Measurements from ENCODE around the gene PRKCA. TPM values are rescaled to one million over a fixed set of nuclear protein-coding genes. Genes with fewer than 3 reads are reported as not detected.

PRKCA gene
- total and polyA plus RNA-seq, 2 experiments from 2014 or later: 6.4 to 35.4 TPM

GRCh38 chr17:66687570-66688284 lies 385.3 kb downstream of the PRKCA start:
- H3K27me3 ChIP-seq (ENCODE audit: insufficient read depth): no peaks in the 10 kb centered on the region
- no peak overlapping the region for H3K4me2 ChIP-seq
- no peaks in the 10 kb centered on the region for H4K20me1 ChIP-seq (replicated peaks; ENCODE audit: insufficient read depth)
- H3K79me2 ChIP-seq (replicated peaks; ENCODE audit: insufficient read depth): no peaks in the 10 kb centered on the region
- no peaks in the 10 kb centered on the region for H3K9me2 ChIP-seq (ENCODE audit: insufficient read depth)
- no peaks in the 10 kb centered on the region for H3K27me3 Mint-ChIP-seq (ENCODE audit: insufficient read depth, low read depth, poor library complexity)
- H3K27ac Mint-ChIP-seq: no peak overlapping the region
- H3K4me1 ChIP-seq (ENCODE audit: insufficient read depth): peaks cover 11% of the 10 kb centered on the region; the same call in 1 of the 2 replicates
- no peak overlapping the region for H3K4me3 Mint-ChIP-seq
- no peaks in the 10 kb centered on the region for H3F3A ChIP-seq (replicated peaks; ENCODE audit: low read depth)
- peaks cover 13% of the 10 kb centered on the region for H3K4me1 Mint-ChIP-seq
- H3K36me3 ChIP-seq (ENCODE audit: insufficient read depth): no peaks in the 10 kb centered on the region
- TF ChIP-seq ZNF114 (CRISPR knock-in tag; IDR thresholded peaks at IDR 0.05) (no peak), CREB1 (CRISPR knock-in tag; IDR thresholded peaks at IDR 0.05; ENCODE audit: low read depth) (no peak), EZH2 (IDR thresholded peaks at IDR 0.05; ENCODE audit: low read depth, unreplicated experiment) (no peak), NANOG (IDR thresholded peaks at IDR 0.05; ENCODE audit: borderline replicate concordance) (no peak), CTCF (conservative IDR thresholded peaks at IDR 0.05; ENCODE audit: low read depth in 2 of 2) (no peak)
- TF ChIP-seq, protein P1, sequence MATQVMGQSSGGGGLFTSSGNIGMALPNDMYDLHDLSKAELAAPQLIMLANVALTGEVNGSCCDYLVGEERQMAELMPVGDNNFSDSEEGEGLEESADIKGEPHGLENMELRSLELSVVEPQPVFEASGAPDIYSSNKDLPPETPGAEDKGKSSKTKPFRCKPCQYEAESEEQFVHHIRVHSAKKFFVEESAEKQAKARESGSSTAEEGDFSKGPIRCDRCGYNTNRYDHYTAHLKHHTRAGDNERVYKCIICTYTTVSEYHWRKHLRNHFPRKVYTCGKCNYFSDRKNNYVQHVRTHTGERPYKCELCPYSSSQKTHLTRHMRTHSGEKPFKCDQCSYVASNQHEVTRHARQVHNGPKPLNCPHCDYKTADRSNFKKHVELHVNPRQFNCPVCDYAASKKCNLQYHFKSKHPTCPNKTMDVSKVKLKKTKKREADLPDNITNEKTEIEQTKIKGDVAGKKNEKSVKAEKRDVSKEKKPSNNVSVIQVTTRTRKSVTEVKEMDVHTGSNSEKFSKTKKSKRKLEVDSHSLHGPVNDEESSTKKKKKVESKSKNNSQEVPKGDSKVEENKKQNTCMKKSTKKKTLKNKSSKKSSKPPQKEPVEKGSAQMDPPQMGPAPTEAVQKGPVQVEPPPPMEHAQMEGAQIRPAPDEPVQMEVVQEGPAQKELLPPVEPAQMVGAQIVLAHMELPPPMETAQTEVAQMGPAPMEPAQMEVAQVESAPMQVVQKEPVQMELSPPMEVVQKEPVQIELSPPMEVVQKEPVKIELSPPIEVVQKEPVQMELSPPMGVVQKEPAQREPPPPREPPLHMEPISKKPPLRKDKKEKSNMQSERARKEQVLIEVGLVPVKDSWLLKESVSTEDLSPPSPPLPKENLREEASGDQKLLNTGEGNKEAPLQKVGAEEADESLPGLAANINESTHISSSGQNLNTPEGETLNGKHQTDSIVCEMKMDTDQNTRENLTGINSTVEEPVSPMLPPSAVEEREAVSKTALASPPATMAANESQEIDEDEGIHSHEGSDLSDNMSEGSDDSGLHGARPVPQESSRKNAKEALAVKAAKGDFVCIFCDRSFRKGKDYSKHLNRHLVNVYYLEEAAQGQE (IDR thresholded peaks at IDR 0.05; ENCODE audit: unreplicated experiment): no peak
- TF ChIP-seq, protein P2, sequence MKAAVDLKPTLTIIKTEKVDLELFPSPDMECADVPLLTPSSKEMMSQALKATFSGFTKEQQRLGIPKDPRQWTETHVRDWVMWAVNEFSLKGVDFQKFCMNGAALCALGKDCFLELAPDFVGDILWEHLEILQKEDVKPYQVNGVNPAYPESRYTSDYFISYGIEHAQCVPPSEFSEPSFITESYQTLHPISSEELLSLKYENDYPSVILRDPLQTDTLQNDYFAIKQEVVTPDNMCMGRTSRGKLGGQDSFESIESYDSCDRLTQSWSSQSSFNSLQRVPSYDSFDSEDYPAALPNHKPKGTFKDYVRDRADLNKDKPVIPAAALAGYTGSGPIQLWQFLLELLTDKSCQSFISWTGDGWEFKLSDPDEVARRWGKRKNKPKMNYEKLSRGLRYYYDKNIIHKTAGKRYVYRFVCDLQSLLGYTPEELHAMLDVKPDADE (IDR thresholded peaks at IDR 0.05): no peak
- DNase-seq (ENCODE audit: low spot score): no peak
- no peak overlapping the region for H3K4me3 ChIP-seq
- no peak overlapping the region for H3K27ac ChIP-seq (ENCODE audit: low read depth)
- H3K36me3 Mint-ChIP-seq (ENCODE audit: low read depth): no peaks in the 10 kb centered on the region
- H2AFZ ChIP-seq: no peak overlapping the region
- no peaks in the 10 kb centered on the region for H3K9me3 Mint-ChIP-seq
- ATAC-seq: no peak

DNA sequence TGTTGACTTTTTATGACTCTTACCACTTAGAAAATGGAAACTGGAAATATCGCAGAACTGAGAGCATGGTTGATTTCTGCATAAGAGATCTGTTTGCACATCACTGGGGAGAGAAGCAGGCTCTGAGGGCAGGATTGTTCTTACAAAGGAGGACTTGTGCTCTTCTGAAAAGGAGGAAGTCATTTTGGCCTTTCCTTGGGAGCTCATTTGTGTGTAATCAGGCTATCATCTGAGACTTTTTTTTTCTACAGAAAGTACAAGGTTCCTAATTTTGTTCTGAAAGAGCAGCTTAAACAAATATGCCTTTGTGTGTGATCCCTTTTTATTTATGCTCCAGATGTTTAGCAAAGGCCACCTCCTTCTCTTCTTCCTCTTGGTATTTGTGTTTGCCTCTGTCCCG lies 386.8 kb downstream of the PRKCA start:
- no peak overlapping the region for H3K27ac ChIP-seq (ENCODE audit: low read depth)
- Mint-ChIP-seq H3K9me3 (no peaks in the 10 kb centered on the region), H3K27me3 (ENCODE audit: insufficient read depth, low read depth, poor library complexity) (no peaks in the 10 kb centered on the region)
- TF ChIP-seq ZNF114 (CRISPR knock-in tag; IDR thresholded peaks at IDR 0.05) (no peak), CTCF (conservative IDR thresholded peaks at IDR 0.05; ENCODE audit: low read depth in 2 of 2) (no peak), NANOG (IDR thresholded peaks at IDR 0.05; ENCODE audit: borderline replicate concordance) (no peak), POLR2AphosphoS5 (IDR thresholded peaks at IDR 0.05; ENCODE audit: low read depth) (no peak), EZH2 (IDR thresholded peaks at IDR 0.05; ENCODE audit: low read depth, unreplicated experiment) (no peak), ZNF331 (CRISPR knock-in tag; IDR thresholded peaks at IDR 0.05; ENCODE audit: low read depth) (no peak)
- TF ChIP-seq, protein P1 (IDR thresholded peaks at IDR 0.05; ENCODE audit: unreplicated experiment): no peak

More for the DNA sequence above, 386.8 kb downstream of the PRKCA start:
- H3K4me3 ChIP-seq: no peak overlapping the region
- no peak overlapping the region for H3K4me2 ChIP-seq
- Mint-ChIP-seq H3K4me3 (no peak overlapping the region), H3K4me1 (peaks cover 18% of the 10 kb centered on the region), H3K36me3 (ENCODE audit: low read depth) (no peaks in the 10 kb centered on the region), H3K27ac (no peak overlapping the region)
- no peak overlapping the region for H2AFZ ChIP-seq
- H4K20me1 ChIP-seq (replicated peaks; ENCODE audit: insufficient read depth): no peaks in the 10 kb centered on the region
- no peaks in the 10 kb centered on the region for H3K27me3 ChIP-seq (ENCODE audit: insufficient read depth)
- no peaks in the 10 kb centered on the region for H3K79me2 ChIP-seq (replicated peaks; ENCODE audit: insufficient read depth)
- DNase-seq (ENCODE audit: low spot score): no peak
- no peaks in the 10 kb centered on the region for H3K9me2 ChIP-seq (ENCODE audit: insufficient read depth)
- no peak for ATAC-seq
- no peaks in the 10 kb centered on the region for H3K36me3 ChIP-seq (ENCODE audit: insufficient read depth)
- peaks cover 16% of the 10 kb centered on the region for H3K4me1 ChIP-seq (ENCODE audit: insufficient read depth)
- no peaks in the 10 kb centered on the region for H3F3A ChIP-seq (replicated peaks; ENCODE audit: low read depth)
